BLaER1 (cell line): ENCODE data around the gene SGMS2.
"Not testable (repeated sequence)": the region's sequence is repeated elsewhere in the genome, so short reads cannot be mapped to it uniquely, and the experiment has no call there.

Experiments
- H3K27ac ChIP-seq: shearing (Covaris generic); formaldehyde crosslinking; 2 replicates; pipeline ENCODE4 v1.8.1; 2022
- H3K27me3 ChIP-seq: shearing (Covaris generic); formaldehyde crosslinking; 2 replicates; pipeline ENCODE4 v1.8.1; 2022
- H3K36me3 ChIP-seq: shearing (Covaris generic); formaldehyde crosslinking; 2 replicates; pipeline ENCODE4 v1.8.1; 2022
- H3K4me1 ChIP-seq: shearing (Covaris generic); formaldehyde crosslinking; 2 replicates; pipeline ENCODE4 v1.8.1; 2022
- H3K4me2 ChIP-seq: shearing (Covaris generic); formaldehyde crosslinking; 2 replicates; pipeline ENCODE4 v1.8.1; 2022
- H3K4me3 ChIP-seq: shearing (Covaris generic); formaldehyde crosslinking; 2 replicates; pipeline ENCODE4 v1.8.1; 2022
- H3K9ac ChIP-seq: shearing (Covaris generic); formaldehyde crosslinking; 2 replicates; pipeline ENCODE4 v1.8.1; 2022
- H3K9me3 ChIP-seq: shearing (Covaris generic); formaldehyde crosslinking; 2 replicates; pipeline ENCODE4 v1.8.1; 2022
- H4K20me1 ChIP-seq: shearing (Covaris generic); formaldehyde crosslinking; 2 replicates; pipeline ENCODE4 v1.8.1; 2022
- Cebpa-rat ChIP-seq: shearing (Covaris generic); IDR thresholded peaks from 2 replicates; pipeline ENCODE4 v1.8.1; 2022

The SGMS2 gene

GRCh38 chr4:107906458-107907100, 81.8 kb downstream of the SGMS2 start:
- no peaks in the 10 kb centered on the region for H3K9me3 ChIP-seq
- no peaks in the 10 kb centered on the region for H3K4me1 ChIP-seq
- H3K27ac ChIP-seq = no peak overlapping the region
- no peak overlapping the region for H3K9ac ChIP-seq
- H3K27me3 ChIP-seq = no peaks in the 10 kb centered on the region
- H4K20me1 ChIP-seq = no peaks in the 10 kb centered on the region
- no peak overlapping the region for H3K4me2 ChIP-seq
- H3K36me3 ChIP-seq = no peaks in the 10 kb centered on the region
- no peak for TF ChIP-seq Cebpa-rat
- H3K4me3 ChIP-seq = no peak overlapping the region

DNA sequence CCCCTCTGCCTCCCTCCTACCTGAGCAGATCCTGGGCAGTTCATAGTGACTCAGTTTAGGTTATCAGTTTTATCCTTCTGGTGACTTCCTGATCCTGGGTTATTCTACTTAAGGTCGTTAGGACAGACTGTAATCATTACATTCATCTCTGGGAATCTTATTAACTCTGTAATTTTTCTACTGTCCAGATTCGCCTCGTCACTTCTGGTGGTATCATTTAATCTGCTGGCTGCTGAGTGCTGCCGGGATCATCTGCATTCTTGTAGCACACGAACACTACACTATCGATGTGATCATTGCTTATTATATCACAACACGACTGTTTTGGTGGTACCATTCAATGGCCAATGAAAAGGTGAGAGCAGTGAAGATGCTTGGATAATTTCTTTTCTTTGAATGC, 83.6 kb downstream of the SGMS2 start:
- H3K36me3 ChIP-seq = no peaks in the 10 kb centered on the region
- no peak overlapping the region for H3K27ac ChIP-seq
- no peaks in the 10 kb centered on the region for H3K4me1 ChIP-seq
- no peaks in the 10 kb centered on the region for H3K27me3 ChIP-seq
- H3K9me3 ChIP-seq = no peaks in the 10 kb centered on the region
- no peak for TF ChIP-seq Cebpa-rat
- no peak overlapping the region for H3K4me3 ChIP-seq
- H3K4me2 ChIP-seq = no peak overlapping the region
- no peaks in the 10 kb centered on the region for H4K20me1 ChIP-seq
- H3K9ac ChIP-seq = no peak overlapping the region

DNA sequence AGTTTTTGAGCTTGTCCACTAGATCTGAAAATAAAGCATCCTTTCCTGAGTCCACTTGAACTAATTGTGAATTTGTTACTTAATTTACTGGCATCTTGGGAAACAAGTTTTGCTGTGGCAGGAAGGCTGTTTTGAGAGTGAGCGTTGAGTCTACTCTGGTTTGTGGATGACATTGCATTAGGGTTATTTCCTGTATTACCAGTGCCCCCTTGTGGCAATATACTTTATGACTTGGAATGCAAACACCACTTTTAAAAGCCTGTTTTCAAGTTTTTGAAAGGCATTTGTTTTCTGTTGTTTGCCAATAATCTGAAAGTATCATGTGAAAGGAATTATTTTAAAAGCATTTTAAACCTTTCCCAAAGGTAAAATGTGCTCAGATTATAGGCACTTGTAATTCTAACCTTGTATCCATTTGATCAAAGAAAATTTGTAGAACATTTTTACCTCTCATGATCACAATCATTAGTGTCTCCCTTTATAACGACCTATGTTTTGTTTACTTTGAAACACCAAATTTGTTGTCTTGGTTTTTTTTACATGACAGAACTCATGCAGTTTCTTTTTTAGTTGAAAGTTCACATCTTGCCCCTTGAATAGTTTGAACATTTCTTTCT, 88.7 kb downstream of the SGMS2 start:
- H3K4me1 ChIP-seq = no peaks in the 10 kb centered on the region
- no peak for TF ChIP-seq Cebpa-rat
- no peak overlapping the region for H3K4me2 ChIP-seq
- H4K20me1 ChIP-seq = no peaks in the 10 kb centered on the region
- H3K27me3 ChIP-seq = no peaks in the 10 kb centered on the region
- H3K9ac ChIP-seq = no peak overlapping the region
- no peaks in the 10 kb centered on the region for H3K36me3 ChIP-seq
- no peaks in the 10 kb centered on the region for H3K9me3 ChIP-seq
- no peak overlapping the region for H3K4me3 ChIP-seq
- H3K27ac ChIP-seq = no peak overlapping the region

- Histone ChIP-seq H3K27ac (no peak overlapping the region), H3K36me3 (no peaks in the 10 kb centered on the region), H3K4me1 (no peaks in the 10 kb centered on the region), H3K9me3 (peaks cover 11% of the 10 kb centered on the region), H4K20me1 (no peaks in the 10 kb centered on the region), H3K27me3 (no peaks in the 10 kb centered on the region), H3K4me3 (no peak overlapping the region), H3K4me2 (no peak overlapping the region), H3K9ac (no peak overlapping the region)
- TF ChIP-seq Cebpa-rat = no peak
Observed at GRCh38 chr4:107915220-107915619, 90.5 kb downstream of the SGMS2 start.

GRCh38 chr4:107916623-107917022, 91.9 kb downstream of the SGMS2 start:
- H3K9me3 ChIP-seq = peaks cover 11% of the 10 kb centered on the region
- H3K4me1 ChIP-seq = no peaks in the 10 kb centered on the region
- H3K9ac ChIP-seq = no peak overlapping the region
- no peaks in the 10 kb centered on the region for H3K27me3 ChIP-seq
- H3K4me2 ChIP-seq = no peak overlapping the region
- H4K20me1 ChIP-seq = no peaks in the 10 kb centered on the region
- H3K27ac ChIP-seq = no peak overlapping the region
- H3K36me3 ChIP-seq = no peaks in the 10 kb centered on the region
- TF ChIP-seq Cebpa-rat = no peak
- H3K4me3 ChIP-seq = no peak overlapping the region

- Histone ChIP-seq H3K9me3 (peaks cover 11% of the 10 kb centered on the region), H3K36me3 (no peaks in the 10 kb centered on the region), H3K4me1 (no peaks in the 10 kb centered on the region), H3K4me3 (no peak overlapping the region), H3K27me3 (no peaks in the 10 kb centered on the region), H4K20me1 (no peaks in the 10 kb centered on the region), H3K27ac (no peak overlapping the region), H3K9ac (no peak overlapping the region), H3K4me2 (no peak overlapping the region)
- no peak for TF ChIP-seq Cebpa-rat
Observed at GRCh38 chr4:107917500-107917899, 92.8 kb downstream of the SGMS2 start.

DNA sequence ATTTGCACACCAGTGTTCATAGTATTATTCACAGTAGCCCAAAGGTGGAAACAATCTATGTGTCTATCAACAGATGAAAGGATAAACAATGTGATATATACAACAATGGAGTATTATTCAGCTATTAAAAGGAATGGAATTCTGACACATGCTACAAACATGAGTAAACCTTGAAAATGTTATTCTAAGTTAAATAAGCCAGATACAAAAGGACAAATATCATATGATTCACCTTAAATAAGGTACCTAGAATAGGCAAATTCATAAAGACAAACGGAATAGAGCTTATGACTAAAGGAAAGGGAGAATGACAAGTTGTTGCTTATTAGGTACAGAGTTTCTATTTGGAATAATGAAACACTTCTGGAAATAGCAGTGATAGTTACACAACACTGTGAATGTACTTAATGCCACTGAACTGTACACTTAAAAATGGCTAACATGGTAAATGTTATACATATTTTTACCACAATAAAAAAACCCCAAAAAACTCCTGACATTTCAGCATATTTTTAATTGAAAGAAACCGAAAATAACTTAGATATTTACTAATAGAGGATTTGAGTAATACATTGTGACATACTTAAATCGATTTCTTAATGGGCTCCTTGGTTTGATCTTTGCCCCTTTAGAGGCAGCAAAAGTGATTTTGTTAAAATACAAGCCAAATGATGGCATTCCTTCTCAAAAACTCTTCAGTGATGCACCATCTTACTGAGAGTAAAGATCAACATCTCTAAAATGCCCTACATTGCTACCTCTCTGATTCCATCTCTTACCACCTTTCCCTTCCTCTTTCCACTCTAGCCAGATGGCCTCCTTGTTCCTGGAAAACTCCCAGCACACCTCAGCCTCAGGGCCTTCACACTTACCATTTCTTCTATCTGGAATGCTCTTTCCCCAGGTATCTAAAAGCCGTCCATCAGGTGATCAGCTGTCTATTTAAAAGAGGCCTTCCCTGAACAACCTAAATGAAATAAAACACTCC, 98.0 kb downstream of the SGMS2 start:
- H3K9me3 ChIP-seq = peaks cover 11% of the 10 kb centered on the region
- H3K9ac ChIP-seq = no peak overlapping the region
- no peaks in the 10 kb centered on the region for H4K20me1 ChIP-seq
- no peak overlapping the region for H3K4me3 ChIP-seq
- no peak overlapping the region for H3K27ac ChIP-seq
- TF ChIP-seq Cebpa-rat = no peak
- no peak overlapping the region for H3K4me2 ChIP-seq
- no peaks in the 10 kb centered on the region for H3K27me3 ChIP-seq
- no peaks in the 10 kb centered on the region for H3K36me3 ChIP-seq
- H3K4me1 ChIP-seq = no peaks in the 10 kb centered on the region

GRCh38 chr4:107925713-107926112, 101.0 kb downstream of the SGMS2 start:
- H3K27me3 ChIP-seq, H4K20me1 ChIP-seq, H3K36me3 ChIP-seq, H3K4me1 ChIP-seq, H3K4me2 ChIP-seq, H3K9me3 ChIP-seq, H3K4me3 ChIP-seq, H3K27ac ChIP-seq, H3K9ac ChIP-seq: not testable (repeated sequence)

DNA sequence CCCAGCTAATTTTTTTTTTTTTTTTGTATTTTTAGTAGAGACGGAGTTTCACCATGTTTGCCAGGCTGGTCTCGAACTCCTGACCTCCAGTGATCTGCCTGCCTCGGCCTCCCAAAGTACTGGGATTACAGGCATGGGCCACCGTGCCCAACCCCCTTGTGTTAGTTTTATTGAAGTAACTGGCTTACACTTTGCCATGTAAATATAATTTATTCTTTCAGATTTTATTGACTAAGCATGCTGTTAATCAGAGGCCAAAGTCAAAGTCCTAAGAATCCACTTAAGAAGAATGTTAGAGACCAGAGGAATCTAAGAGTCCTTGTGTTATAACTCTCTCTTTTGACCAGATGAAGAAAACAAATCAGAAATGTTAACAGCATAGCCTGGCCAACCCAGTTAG, 102.1 kb downstream of the SGMS2 start:
- H3K4me3 ChIP-seq, H4K20me1 ChIP-seq, H3K9me3 ChIP-seq, H3K36me3 ChIP-seq, H3K27me3 ChIP-seq, H3K9ac ChIP-seq, H3K4me1 ChIP-seq, H3K4me2 ChIP-seq, H3K27ac ChIP-seq: not testable (repeated sequence)
